Smooth muscle cell of the brain vasculature (primary cell): ENCODE measurements around the gene NWD2.
"Not testable (repeated sequence)": the region's sequence is repeated elsewhere in the genome, so short reads cannot be mapped to it uniquely, and the experiment has no call there.

ENCODE experiments used
- DNase-seq: peaks from one replicate; pipeline ENCODE4 v3.0.0-alpha.2; 2012; ENCODE audit warnings: low read depth, low spot score

The NWD2 gene

DNA sequence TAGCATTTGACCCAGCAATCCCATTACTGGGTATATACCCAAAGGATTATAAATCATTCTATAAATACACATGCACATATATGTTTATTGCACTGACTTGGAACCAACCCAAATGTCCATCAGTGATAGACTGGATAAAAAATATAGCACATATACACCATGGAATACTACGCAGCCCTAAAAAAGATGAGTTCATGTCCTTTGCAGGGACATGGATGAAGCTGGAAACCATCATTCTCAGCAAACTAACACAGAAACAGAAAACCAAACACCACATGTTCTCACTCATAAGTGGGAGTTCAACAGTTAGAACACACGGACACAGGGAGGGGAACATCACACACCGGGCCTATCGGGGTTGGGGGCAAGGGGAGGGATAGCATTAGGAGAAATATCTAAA lies 250.8 kb downstream of the NWD2 start:
- not testable (repeated sequence) for DNase-seq
